Aorta (tissue), 5 donors: ENCODE results near the gene ZSWIM7. TPM values are rescaled to one million over a fixed set of nuclear protein-coding genes. Genes with fewer than 3 reads are reported as not detected.

Experiments
- ATAC-seq: fragments of 200-7000 bp; cut with Tn5 transposase; one replicate; pipeline ENCODE4 v1.9.1; 2022; ENCODE audit warnings: moderate library complexity; ENCODE audit not compliant: low FRiP score
- DNase-seq, 2 donors: peaks; one replicate each; pipeline ENCODE4 v3.0.0-alpha.2; 2020
- H3K27ac ChIP-seq, 2 donors: one replicate each; pipeline ENCODE4 v1.5.1; 2013; ENCODE audit warnings: low read length in 2 of 2, mild to moderate bottlenecking in 2 of 2, moderate library complexity in 2 of 2, control low read depth in 1 of 2, inconsistent platforms in 1 of 2, low read depth in 1 of 2
- H3K27me3 ChIP-seq, 2 donors: one replicate each; pipeline ENCODE4 v1.6.1; 2013; ENCODE audit warnings: control low read depth in 1 of 2, low read length in 1 of 2, mild to moderate bottlenecking in 1 of 2, moderate library complexity in 1 of 2; ENCODE audit not compliant: insufficient read depth in 2 of 2, control insufficient read depth in 1 of 2
- H3K36me3 ChIP-seq, 2 donors: one replicate each; pipeline ENCODE4 v1.6.1; 2013; ENCODE audit warnings: control low read depth in 1 of 2, low read length in 1 of 2, mild to moderate bottlenecking in 1 of 2; ENCODE audit not compliant: insufficient read depth in 2 of 2, control insufficient read depth in 1 of 2
- H3K4me1 ChIP-seq, 2 donors: one replicate each; pipeline ENCODE4 v1.6.1; 2013; ENCODE audit warnings: low read length in 2 of 2, control low read depth in 1 of 2, mild to moderate bottlenecking in 1 of 2, moderate library complexity in 1 of 2; ENCODE audit not compliant: insufficient read depth in 2 of 2, control insufficient read depth in 1 of 2
- H3K4me3 ChIP-seq, 2 donors: one replicate each; pipeline ENCODE4 v1.5.1; 2013; ENCODE audit warnings: low read length in 2 of 2, control low read depth in 1 of 2, mild to moderate bottlenecking in 1 of 2
- H3K9me3 ChIP-seq: one replicate; pipeline ENCODE4 v1.6.1; 2013; ENCODE audit warnings: mild to moderate bottlenecking, low read length; ENCODE audit not compliant: control insufficient read depth
- WGBS, 2 donors: extraction: QIAGEN DNeasy Blood & Tissue Kit; methylation state at CpG; one replicate each; pipeline ENCODE4 v1.1.7; 2013; 5-methylcytosine and 5-hydroxymethylcytosine counted together
- intact Hi-C, 2 donors: fragments of 100-400 bp; cut with DNase I; formaldehyde crosslinking; loops; one replicate each; pipeline versions ENCODE4 v1.14.2 to v1.15.0; 2022
- polyA plus RNA-seq, 2 donors: library from polyadenylated mRNA; stranded (reverse); fragments of 200-250 nt; gene quantifications; one replicate each; pipeline ENCODE4 v1.2.3, GENCODE V29; 2013
- total RNA-seq, 2 donors: library from RNA; stranded (reverse); fragmentation: NEBNext Ultra II Directional; extraction: Animal tissue kit (Norgen Biotek cat#: 25700); gene quantifications; one replicate each; pipeline ENCODE4 v1.2.1, GENCODE V29; 2021
- donor health status: healthy with polysubstance abuse.
- donor health status: Bipolar disorder and iron deficiency.
- donor health status: DM: no; HTN: no; CAD: no.
- donor health status: DM: no; HTN: no; CAD: no.
- donor health status: DM: yes; HTN: yes; CAD: no.

The ZSWIM7 gene
- total and polyA plus RNA-seq, 4 donors: 14.6 to 38.1 (median 22.4) TPM

GRCh38 chr17:15978606-15979005 is 20.9 kb downstream of the ZSWIM7 start:
- no peaks in the 10 kb centered on the region for H3K9me3 ChIP-seq
- no peak overlapping the region for H3K27ac ChIP-seq
- H3K4me3 ChIP-seq: no peak overlapping the region
- H3K27me3 ChIP-seq: no peaks in the 10 kb centered on the region
- ATAC-seq (no peak), DNase-seq (no peak)
- H3K4me1 ChIP-seq: no peaks in the 10 kb centered on the region
- 99 to 100% methylated on average over 1 of the region's 1 CpG for WGBS, 2 donors
- peaks cover 5 to 7% of the 10 kb centered on the region in 2 donors for H3K36me3 ChIP-seq
- intact Hi-C loops: no loop called here

DNA sequence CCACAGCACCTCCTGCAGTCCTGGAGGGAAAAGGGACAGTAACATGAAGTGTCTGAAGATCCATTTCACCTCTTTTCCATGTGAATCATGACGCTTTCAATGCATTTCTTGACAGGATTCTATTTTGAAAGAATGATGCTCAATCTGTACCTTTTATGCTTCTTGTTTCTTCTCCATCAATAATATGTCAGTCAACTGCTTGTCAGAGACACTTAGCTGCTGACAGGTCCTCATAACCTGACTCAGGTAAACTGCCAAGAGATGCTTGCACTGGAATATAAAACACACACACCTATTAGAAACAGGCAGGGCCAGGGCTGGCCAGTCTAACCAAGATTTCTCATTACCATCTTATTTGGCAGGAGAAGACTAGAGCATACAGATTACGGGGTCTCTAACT is 21.6 kb downstream of the ZSWIM7 start:
- WGBS, 2 donors: 99% methylated on average over 2 of the region's 2 CpGs
- intact Hi-C loops: no loop called here
- H3K4me3 ChIP-seq: no peak overlapping the region
- H3K36me3 ChIP-seq: peaks cover 5 to 7% of the 10 kb centered on the region in 2 donors
- DNase-seq (no peak), ATAC-seq (no peak)
- no peak overlapping the region for H3K27ac ChIP-seq
- H3K27me3 ChIP-seq: no peaks in the 10 kb centered on the region
- H3K4me1 ChIP-seq: no peaks in the 10 kb centered on the region
- H3K9me3 ChIP-seq: no peaks in the 10 kb centered on the region

- ATAC-seq (no peak), DNase-seq (no peak)
- Histone ChIP-seq H3K9me3 (no peaks in the 10 kb centered on the region), H3K4me3 (no peak overlapping the region), H3K27ac (no peak overlapping the region), H3K36me3 (peaks cover 4 to 5% of the 10 kb centered on the region in 2 donors), H3K4me1 (no peaks in the 10 kb centered on the region), H3K27me3 (no peaks in the 10 kb centered on the region)
- intact Hi-C loops: no loop called here
- 84 to 87% methylated on average over 6 of the region's 6 CpGs for WGBS, 2 donors
Measured at GRCh38 chr17:15973834-15974233, 25.7 kb downstream of the ZSWIM7 start.

DNA sequence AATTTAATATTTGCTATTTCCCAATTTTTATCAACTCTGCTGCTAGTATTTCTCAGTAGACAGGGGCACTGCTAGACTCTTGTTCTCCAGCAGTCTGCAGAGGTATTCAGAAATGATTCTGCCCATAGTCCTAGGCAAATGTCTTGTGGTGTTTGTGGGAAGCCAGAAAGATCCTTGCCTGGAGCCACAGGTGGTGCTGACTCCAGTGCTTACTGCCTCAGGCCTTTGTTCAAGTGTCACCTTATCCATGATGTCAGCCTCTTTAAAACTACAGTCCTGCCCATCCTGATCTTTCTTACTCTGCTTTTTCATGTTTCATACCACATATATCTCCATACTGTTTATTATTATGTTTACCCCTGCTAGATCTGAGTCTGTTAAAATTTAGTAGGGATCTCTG is 26.5 kb downstream of the ZSWIM7 start:
- no peak overlapping the region for H3K4me3 ChIP-seq
- no peaks in the 10 kb centered on the region for H3K9me3 ChIP-seq
- intact Hi-C loops: no loop called here
- H3K36me3 ChIP-seq: peaks cover 4 to 5% of the 10 kb centered on the region in 2 donors
- H3K27me3 ChIP-seq: no peaks in the 10 kb centered on the region
- no peak for DNase-seq
- no peaks in the 10 kb centered on the region for H3K4me1 ChIP-seq
- H3K27ac ChIP-seq: no peak overlapping the region
- no peak for ATAC-seq

- no peaks in the 10 kb centered on the region for H3K4me1 ChIP-seq
- 93 to 95% methylated on average over 4 of the region's 4 CpGs for WGBS, 2 donors
- no peak overlapping the region for H3K27ac ChIP-seq
- H3K4me3 ChIP-seq: no peak overlapping the region
- intact Hi-C loops: no loop called here
- H3K9me3 ChIP-seq: no peaks in the 10 kb centered on the region
- DNase-seq (no peak), ATAC-seq (no peak)
- H3K36me3 ChIP-seq: peaks cover 1 to 5% of the 10 kb centered on the region in 2 donors
- H3K27me3 ChIP-seq: no peaks in the 10 kb centered on the region
Measured at GRCh38 chr17:15972497-15972951, 27.0 kb downstream of the ZSWIM7 start.

DNA sequence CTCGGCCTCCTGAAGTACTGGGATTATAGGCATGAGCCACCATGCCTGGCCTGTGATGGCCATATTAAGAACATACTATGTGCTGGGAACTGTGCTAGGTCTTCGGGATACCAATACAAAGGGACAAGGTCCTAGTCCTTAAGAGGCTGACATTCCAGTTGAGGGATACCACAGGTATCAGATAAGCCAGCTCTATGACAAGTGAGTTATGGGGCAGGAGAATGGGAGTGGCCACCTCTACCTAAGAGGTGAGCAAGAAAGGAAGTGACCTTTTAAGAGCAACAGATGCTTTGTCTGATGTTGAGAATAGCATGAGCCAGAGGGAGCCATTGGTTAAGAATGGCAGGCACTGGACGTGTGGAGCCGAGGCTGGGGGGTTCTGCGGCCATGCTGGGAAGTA is 27.6 kb downstream of the ZSWIM7 start:
- intact Hi-C loops: no loop called here
- Histone ChIP-seq H3K27ac (no peak overlapping the region), H3K36me3 (peaks cover 1 to 5% of the 10 kb centered on the region in 2 donors), H3K27me3 (no peaks in the 10 kb centered on the region), H3K4me1 (no peaks in the 10 kb centered on the region), H3K9me3 (no peaks in the 10 kb centered on the region), H3K4me3 (no peak overlapping the region)
- DNase-seq: no peak
- ATAC-seq: no peak
- WGBS, 2 donors: 93 to 94% methylated on average over 5 of the region's 5 CpGs

DNA sequence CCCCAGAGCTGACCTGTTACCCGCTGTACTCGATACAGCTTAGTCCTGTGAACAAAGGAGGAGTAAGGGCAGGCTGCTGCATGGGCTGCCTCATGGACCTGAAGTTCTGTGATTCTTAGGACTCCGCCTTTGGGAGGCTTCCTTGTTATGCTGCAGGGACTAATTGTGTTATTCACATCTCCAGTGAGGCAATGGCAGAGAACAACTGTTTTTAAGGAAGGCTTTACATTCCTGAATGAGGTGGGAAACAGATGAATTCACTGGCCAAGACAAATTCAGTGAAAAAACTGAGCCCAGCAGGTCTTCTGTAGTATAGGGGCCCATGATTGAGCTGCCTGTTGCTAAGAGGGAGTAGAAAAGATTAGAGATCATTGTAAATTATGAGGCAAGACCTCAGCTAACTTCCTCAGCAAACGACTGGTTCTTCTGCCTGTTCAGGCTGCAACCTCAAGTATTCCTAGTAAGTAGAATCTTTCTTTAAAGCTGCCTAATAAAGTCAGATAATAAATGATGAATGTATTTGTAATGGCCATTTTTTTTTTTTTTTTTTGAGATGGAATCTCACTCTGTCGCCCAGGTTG is 28.3 kb downstream of the ZSWIM7 start:
- DNase-seq (no peak), ATAC-seq (no peak)
- Histone ChIP-seq H3K27ac (no peak overlapping the region), H3K4me1 (no peaks in the 10 kb centered on the region), H3K4me3 (no peak overlapping the region), H3K9me3 (no peaks in the 10 kb centered on the region), H3K27me3 (no peaks in the 10 kb centered on the region), H3K36me3 (no peaks in the 10 kb centered on the region)
- WGBS, 2 donors: 84% methylated on average over 5 of the region's 5 CpGs
- intact Hi-C loops: no loop called here

DNA sequence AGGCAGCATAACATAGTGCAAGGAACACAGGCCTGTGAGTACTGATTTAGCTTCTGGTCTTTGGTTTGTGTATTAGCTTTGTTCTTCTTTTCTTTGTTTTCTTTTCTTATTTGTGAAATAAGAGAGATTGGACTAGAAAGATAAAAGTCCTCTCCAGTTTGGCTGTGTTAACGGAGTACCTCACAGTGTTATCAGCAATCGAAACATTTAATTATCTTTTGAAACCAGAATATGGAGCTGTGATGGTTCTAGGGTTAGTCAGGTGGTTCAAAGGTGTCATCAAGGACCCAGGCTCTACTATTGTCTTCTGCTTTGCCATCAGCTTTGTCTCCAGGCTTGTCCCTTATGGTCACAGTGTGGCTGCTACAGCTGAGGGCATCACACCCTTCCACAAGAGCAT is 29.0 kb downstream of the ZSWIM7 start:
- Histone ChIP-seq H3K4me1 (no peaks in the 10 kb centered on the region), H3K27me3 (no peaks in the 10 kb centered on the region), H3K9me3 (no peaks in the 10 kb centered on the region), H3K4me3 (no peak overlapping the region), H3K27ac (no peak overlapping the region), H3K36me3 (no peaks in the 10 kb centered on the region)
- WGBS, 2 donors: 93 to 98% methylated on average over 2 of the region's 2 CpGs
- DNase-seq (no peak), ATAC-seq (no peak)
- intact Hi-C loops: no loop called here

- Histone ChIP-seq H3K27me3 (no peaks in the 10 kb centered on the region), H3K4me3 (no peak overlapping the region), H3K27ac (no peak overlapping the region), H3K4me1 (no peaks in the 10 kb centered on the region), H3K9me3 (no peaks in the 10 kb centered on the region), H3K36me3 (no peaks in the 10 kb centered on the region)
- intact Hi-C loops: no loop called here
- WGBS, 2 donors: 96 to 97% methylated on average over 8 of the region's 8 CpGs
- ATAC-seq (no peak), DNase-seq (no peak)
Measured at GRCh38 chr17:15969463-15969862, 30.0 kb downstream of the ZSWIM7 start.
